ENCODE data around the gene IFTAP. TPM values are rescaled to one million over a fixed set of nuclear protein-coding genes. Genes with fewer than 3 reads are reported as not detected.

Gene IFTAP
- total RNA-seq, 1 experiment from 2014 or later, result 4.1 TPM

GRCh38 chr11:36688132-36688531 lies 93.8 kb downstream of the IFTAP start:
- TF ChIP-seq, protein P1, sequence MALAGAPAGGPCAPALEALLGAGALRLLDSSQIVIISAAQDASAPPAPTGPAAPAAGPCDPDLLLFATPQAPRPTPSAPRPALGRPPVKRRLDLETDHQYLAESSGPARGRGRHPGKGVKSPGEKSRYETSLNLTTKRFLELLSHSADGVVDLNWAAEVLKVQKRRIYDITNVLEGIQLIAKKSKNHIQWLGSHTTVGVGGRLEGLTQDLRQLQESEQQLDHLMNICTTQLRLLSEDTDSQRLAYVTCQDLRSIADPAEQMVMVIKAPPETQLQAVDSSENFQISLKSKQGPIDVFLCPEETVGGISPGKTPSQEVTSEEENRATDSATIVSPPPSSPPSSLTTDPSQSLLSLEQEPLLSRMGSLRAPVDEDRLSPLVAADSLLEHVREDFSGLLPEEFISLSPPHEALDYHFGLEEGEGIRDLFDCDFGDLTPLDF (CRISPR knock-in tag; IDR thresholded peaks at IDR 0.05), result no peak
- no peak for TF ChIP-seq ETV6 (CRISPR knock-in tag; IDR thresholded peaks at IDR 0.05)
- TF ChIP-seq NFE2L1 (CRISPR knock-in tag; IDR thresholded peaks at IDR 0.05), result no peak
- TF ChIP-seq HMGA2 (CRISPR knock-in tag; IDR thresholded peaks at IDR 0.05), result no peak
- no peak for TF ChIP-seq MXD4 (CRISPR knock-in tag; IDR thresholded peaks at IDR 0.05; ENCODE audit: borderline replicate concordance)
- TF ChIP-seq SMAD3 (CRISPR knock-in tag; IDR thresholded peaks at IDR 0.05; ENCODE audit: borderline replicate concordance), result no peak
- no peak for TF ChIP-seq SP1 (CRISPR knock-in tag; conservative IDR thresholded peaks at IDR 0.05)
- no peak for TF ChIP-seq ESRRA (CRISPR knock-in tag; IDR thresholded peaks at IDR 0.05; ENCODE audit: borderline replicate concordance)
- TF ChIP-seq GRHL2 (CRISPR knock-in tag; IDR thresholded peaks at IDR 0.05; ENCODE audit: insufficient replicate concordance, severe bottlenecking), result no peak
- TF ChIP-seq CBFB (CRISPR knock-in tag; IDR thresholded peaks at IDR 0.05; ENCODE audit: low read depth), result no peak
- TF ChIP-seq RELA (CRISPR knock-in tag; IDR thresholded peaks at IDR 0.05; ENCODE audit: borderline replicate concordance), result no peak
- TF ChIP-seq CREM (CRISPR knock-in tag; IDR thresholded peaks at IDR 0.05), result no peak
- TF ChIP-seq NR3C1 (CRISPR knock-in tag; conservative IDR thresholded peaks at IDR 0.05; ENCODE audit: low read depth), result no peak
- TF ChIP-seq, protein P2, sequence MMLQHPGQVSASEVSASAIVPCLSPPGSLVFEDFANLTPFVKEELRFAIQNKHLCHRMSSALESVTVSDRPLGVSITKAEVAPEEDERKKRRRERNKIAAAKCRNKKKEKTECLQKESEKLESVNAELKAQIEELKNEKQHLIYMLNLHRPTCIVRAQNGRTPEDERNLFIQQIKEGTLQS (CRISPR knock-in tag; conservative IDR thresholded peaks at IDR 0.05), result no peak
- TF ChIP-seq, protein P3, sequence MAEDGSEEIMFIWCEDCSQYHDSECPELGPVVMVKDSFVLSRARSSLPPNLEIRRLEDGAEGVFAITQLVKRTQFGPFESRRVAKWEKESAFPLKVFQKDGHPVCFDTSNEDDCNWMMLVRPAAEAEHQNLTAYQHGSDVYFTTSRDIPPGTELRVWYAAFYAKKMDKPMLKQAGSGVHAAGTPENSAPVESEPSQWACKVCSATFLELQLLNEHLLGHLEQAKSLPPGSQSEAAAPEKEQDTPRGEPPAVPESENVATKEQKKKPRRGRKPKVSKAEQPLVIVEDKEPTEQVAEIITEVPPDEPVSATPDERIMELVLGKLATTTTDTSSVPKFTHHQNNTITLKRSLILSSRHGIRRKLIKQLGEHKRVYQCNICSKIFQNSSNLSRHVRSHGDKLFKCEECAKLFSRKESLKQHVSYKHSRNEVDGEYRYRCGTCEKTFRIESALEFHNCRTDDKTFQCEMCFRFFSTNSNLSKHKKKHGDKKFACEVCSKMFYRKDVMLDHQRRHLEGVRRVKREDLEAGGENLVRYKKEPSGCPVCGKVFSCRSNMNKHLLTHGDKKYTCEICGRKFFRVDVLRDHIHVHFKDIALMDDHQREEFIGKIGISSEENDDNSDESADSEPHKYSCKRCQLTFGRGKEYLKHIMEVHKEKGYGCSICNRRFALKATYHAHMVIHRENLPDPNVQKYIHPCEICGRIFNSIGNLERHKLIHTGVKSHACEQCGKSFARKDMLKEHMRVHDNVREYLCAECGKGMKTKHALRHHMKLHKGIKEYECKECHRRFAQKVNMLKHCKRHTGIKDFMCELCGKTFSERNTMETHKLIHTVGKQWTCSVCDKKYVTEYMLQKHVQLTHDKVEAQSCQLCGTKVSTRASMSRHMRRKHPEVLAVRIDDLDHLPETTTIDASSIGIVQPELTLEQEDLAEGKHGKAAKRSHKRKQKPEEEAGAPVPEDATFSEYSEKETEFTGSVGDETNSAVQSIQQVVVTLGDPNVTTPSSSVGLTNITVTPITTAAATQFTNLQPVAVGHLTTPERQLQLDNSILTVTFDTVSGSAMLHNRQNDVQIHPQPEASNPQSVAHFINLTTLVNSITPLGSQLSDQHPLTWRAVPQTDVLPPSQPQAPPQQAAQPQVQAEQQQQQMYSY (CRISPR knock-in tag; IDR thresholded peaks at IDR 0.05), result no peak
- TF ChIP-seq TEAD4 (CRISPR knock-in tag; IDR thresholded peaks at IDR 0.05), result no peak
- TF ChIP-seq RORB (CRISPR knock-in tag; IDR thresholded peaks at IDR 0.05), result no peak
- Mint-ChIP-seq H3K9me3 (peaks cover 80% of the 10 kb centered on the region), H3K27ac (no peak overlapping the region), H3K4me3 (no peak overlapping the region), H3K27me3 (ENCODE audit: low read depth) (peaks cover 18% of the 10 kb centered on the region), H3K4me1 (no peaks in the 10 kb centered on the region), H3K36me3 (peaks cover 63% of the 10 kb centered on the region)
- no peak for DNase-seq (ENCODE audit: low spot score)
- POLR2A ChIA-PET, result no interaction called here
- CTCF ChIA-PET, result no interaction called here
- ATAC-seq, result no peak

- Mint-ChIP-seq H3K36me3 (peaks cover 68% of the 10 kb centered on the region), H3K4me1 (no peaks in the 10 kb centered on the region), H3K27me3 (ENCODE audit: low read depth) (peaks cover 18% of the 10 kb centered on the region), H3K4me3 (no peak overlapping the region), H3K9me3 (peaks cover 85% of the 10 kb centered on the region), H3K27ac (no peak overlapping the region)
- CTCF ChIA-PET, result no interaction called here
- no peak for ATAC-seq
- DNase-seq (ENCODE audit: low spot score), result no peak
- POLR2A ChIA-PET, result no interaction called here
- TF ChIP-seq ZNF219 (CRISPR knock-in tag; IDR thresholded peaks at IDR 0.05; ENCODE audit: borderline replicate concordance), result no peak
- no peak for TF ChIP-seq ZNF121 (CRISPR knock-in tag; IDR thresholded peaks at IDR 0.05)
- TF ChIP-seq, protein P3 (CRISPR knock-in tag; IDR thresholded peaks at IDR 0.05), result no peak
- TF ChIP-seq NFE2L1 (CRISPR knock-in tag; IDR thresholded peaks at IDR 0.05), result no peak
- TF ChIP-seq PRRX2 (CRISPR knock-in tag; IDR thresholded peaks at IDR 0.05), result no peak
- TF ChIP-seq OVOL2 (CRISPR knock-in tag; IDR thresholded peaks at IDR 0.05; ENCODE audit: borderline replicate concordance), result no peak
- TF ChIP-seq AR (CRISPR knock-in tag; IDR thresholded peaks at IDR 0.05), result no peak
Measured at GRCh38 chr11:36688571-36689291, 94.4 kb downstream of the IFTAP start.
